Stimulated activated CD8-positive, alpha-beta memory T cell treated with anti-CD3 and anti-CD28 coated beads, Interleukin-2, amount 100 ng/mL, for 1 hour (primary cell): Measurements from ENCODE around the gene NRP1.

Source experiments
- DNase-seq, 2 donors: peaks; one replicate each; pipeline ENCODE4 v3.0.0-alpha.2; 2020; ENCODE audit warnings: low read depth in 2 of 2

Gene NRP1

GRCh38 chr10:33212061-33212748 lies 122.3 kb downstream of the NRP1 start:
- DNase-seq, result no peak

- no peak for DNase-seq
Measured at GRCh38 chr10:33211106-33211878, 123.2 kb downstream of the NRP1 start.

GRCh38 chr10:33209802-33210201 lies 124.7 kb downstream of the NRP1 start:
- DNase-seq, result no peak

- DNase-seq, result no peak
Measured at GRCh38 chr10:33208166-33208565, 126.3 kb downstream of the NRP1 start.

GRCh38 chr10:33204031-33204430 lies 130.4 kb downstream of the NRP1 start:
- DNase-seq, result no peak

GRCh38 chr10:33201971-33202370 lies 132.5 kb downstream of the NRP1 start:
- DNase-seq, result no peak

GRCh38 chr10:33201056-33201780 lies 133.2 kb downstream of the NRP1 start:
- no peak for DNase-seq

GRCh38 chr10:33199731-33200232 lies 134.7 kb downstream of the NRP1 start:
- DNase-seq, result no peak

- DNase-seq, result no peak
Measured at GRCh38 chr10:33198610-33199009, 135.9 kb downstream of the NRP1 start.

GRCh38 chr10:33196710-33197491 lies 137.6 kb downstream of the NRP1 start:
- no peak for DNase-seq

GRCh38 chr10:33196377-33196706 lies 138.1 kb downstream of the NRP1 start:
- DNase-seq, result no peak

- no peak for DNase-seq
Measured at GRCh38 chr10:33195608-33196376, 138.7 kb downstream of the NRP1 start.

GRCh38 chr10:33193701-33194521 lies 140.6 kb downstream of the NRP1 start:
- DNase-seq, result no peak

GRCh38 chr10:33193057-33193700 lies 141.3 kb downstream of the NRP1 start:
- DNase-seq, result peak; percentile 41 to 59

- DNase-seq, result no peak
Measured at GRCh38 chr10:33192190-33192589, 142.3 kb downstream of the NRP1 start.

- no peak for DNase-seq
Measured at GRCh38 chr10:33190406-33190805, 144.1 kb downstream of the NRP1 start.

GRCh38 chr10:33189808-33190207 lies 144.7 kb downstream of the NRP1 start:
- DNase-seq, result no peak

- no peak for DNase-seq
Measured at GRCh38 chr10:33189363-33189762, 145.1 kb downstream of the NRP1 start.

GRCh38 chr10:33187427-33187999 lies 147.0 kb downstream of the NRP1 start:
- no peak for DNase-seq
